GM12874 (cell line): ENCODE results near the gene PNLIP.

ENCODE experiments used
- TF ChIP-seq, protein P1 (sequence below): IDR thresholded peaks from 2 replicates; pipeline ENCODE4 v1.5.1; 2011; ENCODE audit warnings: low read depth, mild to moderate bottlenecking, control low read depth, low read length, moderate library complexity; ENCODE audit not compliant: insufficient read depth

PNLIP gene

GRCh38 chr10:116545756-116546155, at the start of gene PNLIP:
TSS of gene PNLIP (plus strand) at chr10:116545931. CDS start at chr10:116546093, 162 bp downstream.
- TF ChIP-seq, protein P1, sequence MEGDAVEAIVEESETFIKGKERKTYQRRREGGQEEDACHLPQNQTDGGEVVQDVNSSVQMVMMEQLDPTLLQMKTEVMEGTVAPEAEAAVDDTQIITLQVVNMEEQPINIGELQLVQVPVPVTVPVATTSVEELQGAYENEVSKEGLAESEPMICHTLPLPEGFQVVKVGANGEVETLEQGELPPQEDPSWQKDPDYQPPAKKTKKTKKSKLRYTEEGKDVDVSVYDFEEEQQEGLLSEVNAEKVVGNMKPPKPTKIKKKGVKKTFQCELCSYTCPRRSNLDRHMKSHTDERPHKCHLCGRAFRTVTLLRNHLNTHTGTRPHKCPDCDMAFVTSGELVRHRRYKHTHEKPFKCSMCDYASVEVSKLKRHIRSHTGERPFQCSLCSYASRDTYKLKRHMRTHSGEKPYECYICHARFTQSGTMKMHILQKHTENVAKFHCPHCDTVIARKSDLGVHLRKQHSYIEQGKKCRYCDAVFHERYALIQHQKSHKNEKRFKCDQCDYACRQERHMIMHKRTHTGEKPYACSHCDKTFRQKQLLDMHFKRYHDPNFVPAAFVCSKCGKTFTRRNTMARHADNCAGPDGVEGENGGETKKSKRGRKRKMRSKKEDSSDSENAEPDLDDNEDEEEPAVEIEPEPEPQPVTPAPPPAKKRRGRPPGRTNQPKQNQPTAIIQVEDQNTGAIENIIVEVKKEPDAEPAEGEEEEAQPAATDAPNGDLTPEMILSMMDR, result no peak

GRCh38 chr10:116504786-116505185, 40.9 kb upstream of the PNLIP start:
- TF ChIP-seq, protein P1, result no peak

- TF ChIP-seq, protein P1, result no peak
Observed at GRCh38 chr10:116510565-116510964, 35.2 kb upstream of the PNLIP start.

- TF ChIP-seq, protein P1, result no peak
Observed at GRCh38 chr10:116511365-116511764, 34.4 kb upstream of the PNLIP start.

- TF ChIP-seq, protein P1, result peak; percentile 61
Observed at GRCh38 chr10:116521424-116522290, 24.1 kb upstream of the PNLIP start.

DNA sequence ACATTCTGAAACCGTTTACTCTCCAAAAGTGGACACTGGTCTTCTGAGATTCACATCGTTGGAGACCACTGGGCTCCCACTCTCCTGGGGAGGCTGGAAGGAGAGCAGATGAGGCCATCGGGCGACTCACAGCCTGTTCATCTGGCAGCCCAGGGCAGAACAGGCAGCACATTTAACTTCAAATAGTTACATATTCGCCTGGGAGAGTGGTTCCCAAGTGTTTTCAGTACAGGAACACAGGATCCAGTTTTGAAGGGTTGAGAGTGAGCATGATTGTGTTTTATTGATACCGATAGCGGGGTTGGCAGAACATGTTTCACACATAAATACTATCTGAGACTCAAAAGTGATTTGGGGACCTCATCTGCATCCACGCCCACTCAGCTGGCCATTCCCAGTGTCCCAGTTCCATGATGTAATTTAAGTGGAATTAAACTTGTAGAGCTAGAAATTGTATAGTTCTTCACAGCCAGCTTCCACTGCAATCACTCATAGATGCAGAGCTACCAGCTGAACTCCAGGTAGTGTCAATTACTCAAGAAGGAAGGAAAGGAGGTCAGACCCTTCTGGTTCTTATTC, 22.8 kb upstream of the PNLIP start:
- TF ChIP-seq, protein P1, result no peak

DNA sequence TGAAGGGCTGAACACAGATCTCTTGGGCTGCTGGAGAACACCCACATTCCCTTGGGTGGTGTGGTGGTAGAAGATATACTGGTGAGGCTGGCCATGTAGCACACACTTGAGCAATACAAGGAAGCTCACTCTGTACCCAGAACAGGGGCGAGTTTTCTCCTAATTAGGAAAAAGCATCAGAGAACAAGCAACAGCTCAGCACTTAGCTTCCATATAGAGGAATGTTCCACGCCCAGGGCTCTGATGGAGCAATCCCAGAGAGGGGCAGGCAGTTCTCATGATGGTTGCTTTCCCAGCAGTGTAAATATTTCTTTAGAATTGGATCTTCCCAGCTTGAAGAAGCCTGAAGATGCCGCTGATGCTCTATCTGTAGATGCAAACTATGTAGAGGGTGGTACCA, 21.0 kb upstream of the PNLIP start:
- TF ChIP-seq, protein P1, result no peak
